GM10266 (cell line): ENCODE measurements around the gene PLEK.
"Not testable (repeated sequence)": the region's sequence is repeated elsewhere in the genome, so short reads cannot be mapped to it uniquely, and the experiment has no call there.

Source experiments
- DNase-seq: peaks from one replicate; pipeline ENCODE4 v3.0.0; 2012; ENCODE audit errors: extremely low spot score
- TF ChIP-seq, protein P1 (sequence below): IDR thresholded peaks from 2 replicates; pipeline ENCODE4 v1.5.1; 2012; ENCODE audit warnings: mild to moderate bottlenecking, low read depth; ENCODE audit not compliant: control insufficient read depth, insufficient read depth; ENCODE audit errors: missing control alignments

The PLEK gene

DNA sequence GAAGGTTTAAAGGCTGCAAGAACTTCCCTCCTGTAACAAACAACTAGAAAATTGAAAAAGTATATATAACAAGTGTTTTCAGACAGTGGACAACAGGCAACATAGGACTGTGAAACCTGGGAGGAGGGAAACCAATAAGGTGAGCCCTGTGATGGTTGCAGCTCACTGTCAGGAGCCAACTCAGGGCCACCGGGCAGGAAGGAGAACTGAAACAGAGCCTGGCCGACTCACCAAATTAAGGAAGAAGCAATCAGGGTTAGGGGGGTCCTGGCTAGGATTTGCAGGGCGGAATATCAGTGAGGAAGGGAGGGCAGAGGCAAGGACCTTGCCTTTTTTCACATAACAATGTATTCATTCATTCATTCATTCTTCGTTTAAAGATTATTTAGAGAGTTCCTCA lies 23.5 kb upstream of the PLEK start:
- TF ChIP-seq, protein P1, sequence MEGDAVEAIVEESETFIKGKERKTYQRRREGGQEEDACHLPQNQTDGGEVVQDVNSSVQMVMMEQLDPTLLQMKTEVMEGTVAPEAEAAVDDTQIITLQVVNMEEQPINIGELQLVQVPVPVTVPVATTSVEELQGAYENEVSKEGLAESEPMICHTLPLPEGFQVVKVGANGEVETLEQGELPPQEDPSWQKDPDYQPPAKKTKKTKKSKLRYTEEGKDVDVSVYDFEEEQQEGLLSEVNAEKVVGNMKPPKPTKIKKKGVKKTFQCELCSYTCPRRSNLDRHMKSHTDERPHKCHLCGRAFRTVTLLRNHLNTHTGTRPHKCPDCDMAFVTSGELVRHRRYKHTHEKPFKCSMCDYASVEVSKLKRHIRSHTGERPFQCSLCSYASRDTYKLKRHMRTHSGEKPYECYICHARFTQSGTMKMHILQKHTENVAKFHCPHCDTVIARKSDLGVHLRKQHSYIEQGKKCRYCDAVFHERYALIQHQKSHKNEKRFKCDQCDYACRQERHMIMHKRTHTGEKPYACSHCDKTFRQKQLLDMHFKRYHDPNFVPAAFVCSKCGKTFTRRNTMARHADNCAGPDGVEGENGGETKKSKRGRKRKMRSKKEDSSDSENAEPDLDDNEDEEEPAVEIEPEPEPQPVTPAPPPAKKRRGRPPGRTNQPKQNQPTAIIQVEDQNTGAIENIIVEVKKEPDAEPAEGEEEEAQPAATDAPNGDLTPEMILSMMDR, result no peak
- DNase-seq, result no peak

DNA sequence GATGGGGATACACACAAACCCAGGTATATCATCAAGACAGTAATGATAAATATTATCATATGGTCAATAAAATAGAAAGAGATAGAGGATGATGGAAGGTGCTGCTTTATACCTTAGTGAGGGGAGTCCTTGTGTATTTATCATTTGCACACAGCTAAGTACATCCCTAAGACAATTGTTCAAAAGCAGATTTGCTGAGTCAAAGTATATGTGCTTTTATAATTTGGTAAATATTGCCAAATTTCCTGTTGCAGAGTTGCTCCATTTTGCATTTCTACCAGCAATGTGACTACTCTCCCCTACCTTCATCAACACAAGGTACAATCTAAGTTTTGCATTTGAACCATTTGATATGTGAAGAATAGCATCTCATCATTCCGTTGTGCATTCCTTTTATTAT lies 22.6 kb upstream of the PLEK start:
- TF ChIP-seq, protein P1, result no peak
- DNase-seq, result no peak

DNA sequence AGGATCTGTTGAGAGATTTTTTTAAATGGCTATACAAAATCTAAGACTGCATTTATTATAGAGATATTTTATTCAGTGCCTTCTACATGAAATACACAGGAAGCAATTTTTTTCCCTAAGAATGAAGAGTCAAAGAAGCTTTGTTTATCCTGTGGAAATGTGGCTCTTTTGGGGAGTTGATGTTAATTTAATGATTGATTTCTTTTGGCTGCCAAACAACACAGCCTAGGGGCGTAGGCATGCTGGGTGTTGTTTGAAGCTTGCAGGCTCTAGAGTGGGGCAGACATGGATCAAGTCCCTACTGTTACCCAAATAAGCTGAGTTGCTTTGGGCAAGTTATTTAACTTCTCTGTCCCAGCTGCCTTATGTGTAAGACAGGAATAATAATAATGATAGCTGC lies 21.1 kb upstream of the PLEK start:
- DNase-seq, result no peak
- TF ChIP-seq, protein P1, result no peak

DNA sequence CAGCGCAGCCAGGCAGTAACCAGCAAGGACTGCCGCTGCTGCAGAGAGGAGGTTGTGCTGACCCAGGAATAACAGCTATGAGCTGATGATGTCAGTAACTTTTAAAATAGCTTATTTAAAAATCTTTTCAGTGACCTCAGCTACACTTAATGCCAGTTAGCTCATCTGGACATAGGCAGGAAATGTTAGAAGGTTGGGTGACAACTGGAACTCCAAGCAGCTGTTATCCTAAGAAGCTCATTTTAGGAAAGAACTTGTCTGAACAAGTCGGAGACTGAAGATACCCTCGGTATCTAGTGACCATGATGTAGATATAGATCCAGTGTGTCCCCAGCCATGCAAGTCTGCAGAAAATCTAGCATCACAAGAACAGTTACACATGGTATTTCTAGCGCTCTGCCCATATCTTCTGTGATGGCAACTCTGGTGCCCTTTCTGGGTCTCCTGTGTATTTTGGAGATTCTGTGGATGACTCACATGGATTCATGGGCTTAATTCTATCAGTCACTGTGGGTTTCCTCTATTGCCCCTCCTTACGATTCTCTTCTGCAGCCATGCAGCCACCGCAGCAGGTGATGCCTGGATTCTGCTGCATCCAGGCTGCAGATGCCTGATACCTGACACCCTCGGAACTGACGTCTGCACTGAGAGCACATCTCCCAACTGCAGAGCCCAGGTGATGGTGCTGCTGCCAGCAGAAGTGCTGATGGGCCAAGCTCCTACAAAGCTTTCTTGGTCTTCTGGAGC lies 19.8 kb upstream of the PLEK start:
- TF ChIP-seq, protein P1, result no peak
- DNase-seq, result no peak

DNA sequence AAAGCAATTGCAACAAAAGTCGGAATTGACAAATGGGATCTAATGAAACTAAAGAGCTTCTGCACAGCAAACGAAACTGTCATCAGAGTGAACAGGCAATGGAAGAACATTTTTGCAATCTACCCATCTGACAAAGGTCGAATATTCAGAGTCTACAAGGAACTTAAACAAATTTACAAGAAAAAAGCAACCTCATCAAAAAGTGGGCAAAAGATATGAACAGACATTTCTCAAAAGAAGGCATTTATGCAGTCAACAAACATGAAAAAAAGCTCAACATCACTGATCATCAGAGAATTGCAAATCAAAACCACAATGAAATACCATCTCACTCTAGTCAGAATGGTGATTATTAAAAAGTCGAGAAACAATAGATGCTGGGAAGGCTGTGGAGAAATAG lies 16.0 kb upstream of the PLEK start:
- DNase-seq, result not testable (repeated sequence)

DNA sequence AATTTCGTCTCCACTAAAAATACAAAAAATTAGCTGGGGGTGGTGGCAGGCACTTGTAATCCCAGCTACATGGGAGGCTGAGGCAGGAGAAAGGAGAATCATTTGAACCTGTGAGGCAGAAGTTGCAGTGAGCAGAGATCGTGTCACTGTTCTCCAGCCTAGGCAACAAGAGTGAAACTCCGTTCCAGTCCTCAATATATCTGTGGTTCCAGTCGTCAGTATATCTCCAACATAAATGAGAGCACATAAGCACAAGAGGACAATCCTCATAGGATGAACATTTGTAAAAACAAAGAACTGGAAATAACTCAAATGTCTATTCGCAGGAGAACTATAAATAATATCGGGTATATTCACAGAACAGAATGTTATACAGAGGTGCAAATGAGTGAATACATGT lies 13.1 kb upstream of the PLEK start:
- DNase-seq, result no peak
- TF ChIP-seq, protein P1, result no peak

DNA sequence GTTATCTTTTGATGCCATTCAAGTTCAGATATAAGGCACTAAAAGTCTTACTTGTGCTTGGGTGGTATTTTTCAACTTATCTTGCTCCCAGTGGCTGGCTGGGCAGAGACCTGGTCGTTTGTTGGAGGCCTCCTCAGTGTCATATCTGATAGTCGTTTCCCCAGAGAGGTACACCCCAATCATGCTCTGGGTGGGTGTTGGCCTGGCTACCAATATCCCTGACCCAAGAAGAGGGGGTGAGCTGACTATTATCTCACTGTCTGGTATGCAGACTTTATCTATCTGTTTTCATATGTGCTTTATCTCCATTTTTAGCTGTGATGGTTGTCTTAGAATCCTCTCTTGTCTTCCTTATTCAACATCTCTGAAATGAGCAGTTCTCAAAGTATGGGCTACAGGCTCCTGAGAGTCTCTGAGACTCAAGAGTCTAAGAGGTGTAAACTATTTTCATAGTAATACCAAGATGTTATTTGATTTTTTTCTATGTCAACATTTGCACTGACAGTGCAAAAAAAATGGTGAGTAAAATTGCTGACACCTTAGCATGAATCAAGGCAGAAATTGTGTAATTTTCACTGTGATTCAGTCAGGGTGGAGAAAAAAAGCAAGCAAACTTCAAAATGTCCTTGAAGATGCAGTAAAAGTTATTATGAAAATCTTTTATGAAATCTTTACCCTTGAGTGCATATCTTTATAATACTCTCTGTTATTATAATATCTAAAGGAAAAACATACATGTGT lies 12.3 kb upstream of the PLEK start:
- no peak for DNase-seq
- TF ChIP-seq, protein P1, result no peak
